ENCODE measurements around the gene FKBP5.
A peak's percentile ranks its signal among the peaks of the same experiment; 100 is the strongest.
"Not testable (repeated sequence)": the region's sequence is repeated elsewhere in the genome, so short reads cannot be mapped to it uniquely, and the experiment has no call there.

FKBP5 gene

GRCh38 chr6:35673284-35673666 lies 15.4 kb downstream of the FKBP5 start:
- H3K9me3 Mint-ChIP-seq; H3K27me3 Mint-ChIP-seq (ENCODE audit: low read depth); H3K27ac Mint-ChIP-seq; H3K4me3 Mint-ChIP-seq; DNase-seq (ENCODE audit: low spot score); H3K36me3 Mint-ChIP-seq (ENCODE audit: low read depth): not testable (repeated sequence)
- peaks cover 65% of the 10 kb centered on the region for H3K4me1 Mint-ChIP-seq (ENCODE audit: low read depth)

GRCh38 chr6:35670453-35670852 lies 18.3 kb downstream of the FKBP5 start:
- H3K4me1 Mint-ChIP-seq (ENCODE audit: low read depth) = peaks cover 52% of the 10 kb centered on the region
- peak overlapping the region; percentile 60 for H3K27ac Mint-ChIP-seq
- H3K9me3 Mint-ChIP-seq; H3K36me3 Mint-ChIP-seq (ENCODE audit: low read depth); H3K27me3 Mint-ChIP-seq (ENCODE audit: low read depth); DNase-seq (ENCODE audit: low spot score): not testable (repeated sequence)
- H3K4me3 Mint-ChIP-seq = peak overlapping the region; percentile 7

DNA sequence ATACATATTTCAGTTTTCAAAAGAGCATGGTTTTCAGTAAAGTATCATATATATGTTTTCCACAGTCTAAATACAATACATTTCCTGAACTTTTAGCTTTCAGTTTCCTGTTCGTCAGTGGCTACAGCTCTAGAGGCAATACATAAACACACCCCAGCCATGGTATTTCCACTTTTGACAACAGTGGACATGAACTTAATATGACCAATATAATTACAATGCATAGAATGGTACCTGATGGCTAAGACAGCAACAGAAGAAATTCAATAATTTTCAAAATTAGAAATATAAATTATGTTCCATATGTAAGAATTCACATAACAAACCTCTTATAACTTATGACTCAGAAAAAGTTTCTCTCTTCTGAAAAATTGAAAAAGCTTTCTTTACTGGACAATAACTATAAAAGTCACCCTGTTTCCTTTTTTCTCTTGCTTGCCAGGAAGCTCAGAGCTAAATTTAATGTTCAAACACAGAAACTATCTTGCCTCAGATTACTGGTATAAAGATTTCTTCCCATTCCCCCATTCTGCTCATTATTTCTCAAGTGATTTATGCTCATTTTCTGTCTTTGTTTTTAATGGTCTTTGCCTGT lies 19.2 kb downstream of the FKBP5 start:
- Mint-ChIP-seq H3K4me3 (peak overlapping the region; percentile 84), H3K4me1 (ENCODE audit: low read depth) (peaks cover 47% of the 10 kb centered on the region), H3K36me3 (ENCODE audit: low read depth) (peaks cover 2% of the 10 kb centered on the region), H3K27ac (peak overlapping the region; percentile 88), H3K27me3 (ENCODE audit: low read depth) (no peaks in the 10 kb centered on the region), H3K9me3 (no peaks in the 10 kb centered on the region)
- no peak for DNase-seq (ENCODE audit: low spot score)

DNA sequence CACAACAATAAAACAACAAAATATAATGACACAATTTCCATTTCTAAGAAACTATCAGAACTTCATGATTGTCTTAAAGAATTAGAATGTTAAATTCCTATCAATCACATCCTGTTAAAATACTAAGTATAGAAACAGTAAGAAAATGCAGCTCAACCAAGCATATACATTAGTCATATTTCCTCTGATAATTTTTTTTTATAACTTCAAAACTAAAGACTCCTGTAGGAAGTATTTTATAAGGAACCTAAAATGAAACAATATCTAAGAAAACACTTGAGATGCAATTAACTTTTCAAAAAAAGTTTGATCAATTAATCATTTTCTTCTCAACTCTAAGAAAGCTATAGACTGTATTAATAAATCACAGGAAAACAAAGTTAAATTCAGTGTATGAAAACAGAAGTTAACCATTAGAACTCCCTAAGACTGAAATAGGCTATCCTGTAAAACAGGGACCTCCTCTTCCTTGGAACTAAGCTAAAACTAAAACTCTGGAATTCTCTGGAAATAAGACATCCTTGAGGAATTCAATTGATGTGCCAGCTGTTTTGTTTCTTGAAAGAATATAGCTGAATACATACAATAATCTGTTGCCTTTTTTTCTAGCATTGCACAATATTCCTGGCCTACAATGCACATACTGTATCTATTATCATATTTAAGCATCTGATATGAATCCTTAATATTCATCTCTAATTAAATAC lies 19.8 kb downstream of the FKBP5 start:
- H3K9me3 Mint-ChIP-seq = no peaks in the 10 kb centered on the region
- peaks cover 41% of the 10 kb centered on the region for H3K4me1 Mint-ChIP-seq (ENCODE audit: low read depth)
- peaks cover 2% of the 10 kb centered on the region for H3K36me3 Mint-ChIP-seq (ENCODE audit: low read depth)
- no peak for DNase-seq (ENCODE audit: low spot score)
- H3K4me3 Mint-ChIP-seq = peak overlapping the region; percentile 84
- peak overlapping the region; percentile 88 for H3K27ac Mint-ChIP-seq
- H3K27me3 Mint-ChIP-seq (ENCODE audit: low read depth) = no peaks in the 10 kb centered on the region

DNA sequence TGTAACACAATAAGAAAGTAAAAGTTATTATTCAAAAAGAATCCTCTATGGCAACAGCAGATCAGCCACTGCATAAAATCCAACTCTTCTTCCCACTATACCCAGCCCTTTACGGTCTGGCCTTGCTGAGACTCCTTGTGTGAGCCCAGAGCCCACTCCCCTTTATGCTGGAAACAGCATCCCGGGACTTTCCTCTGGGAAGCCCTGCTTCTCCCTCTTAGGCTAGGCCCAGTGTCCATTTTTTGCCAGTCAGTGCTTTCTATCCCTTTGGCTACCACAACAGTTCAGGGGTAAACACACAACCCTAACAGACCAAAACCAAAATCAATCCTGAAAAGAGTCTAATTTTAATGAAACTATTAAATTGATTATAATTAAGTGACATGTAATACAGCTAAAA lies 20.6 kb downstream of the FKBP5 start:
- peak overlapping the region; percentile 91 for H3K27ac Mint-ChIP-seq
- peaks cover 2% of the 10 kb centered on the region for H3K36me3 Mint-ChIP-seq (ENCODE audit: low read depth)
- no peak for DNase-seq (ENCODE audit: low spot score)
- H3K4me3 Mint-ChIP-seq = peak overlapping the region; percentile 84
- H3K4me1 Mint-ChIP-seq (ENCODE audit: low read depth) = peaks cover 38% of the 10 kb centered on the region
- H3K27me3 Mint-ChIP-seq (ENCODE audit: low read depth) = no peaks in the 10 kb centered on the region
- no peaks in the 10 kb centered on the region for H3K9me3 Mint-ChIP-seq

GRCh38 chr6:35665573-35665972 lies 23.1 kb downstream of the FKBP5 start:
- no peaks in the 10 kb centered on the region for H3K9me3 Mint-ChIP-seq
- H3K27ac Mint-ChIP-seq = no peak overlapping the region
- peaks cover 2% of the 10 kb centered on the region for H3K36me3 Mint-ChIP-seq (ENCODE audit: low read depth)
- H3K4me1 Mint-ChIP-seq (ENCODE audit: low read depth) = peaks cover 21% of the 10 kb centered on the region
- DNase-seq (ENCODE audit: low spot score) = no peak
- no peak overlapping the region for H3K4me3 Mint-ChIP-seq
- no peaks in the 10 kb centered on the region for H3K27me3 Mint-ChIP-seq (ENCODE audit: low read depth)

- Mint-ChIP-seq H3K27ac (no peak overlapping the region), H3K4me1 (ENCODE audit: low read depth) (peaks cover 19% of the 10 kb centered on the region), H3K36me3 (ENCODE audit: low read depth) (peaks cover 2% of the 10 kb centered on the region), H3K9me3 (no peaks in the 10 kb centered on the region), H3K27me3 (ENCODE audit: low read depth) (no peaks in the 10 kb centered on the region), H3K4me3 (no peak overlapping the region)
- DNase-seq (ENCODE audit: low spot score) = no peak
Measured at GRCh38 chr6:35664945-35665344, 23.8 kb downstream of the FKBP5 start.

DNA sequence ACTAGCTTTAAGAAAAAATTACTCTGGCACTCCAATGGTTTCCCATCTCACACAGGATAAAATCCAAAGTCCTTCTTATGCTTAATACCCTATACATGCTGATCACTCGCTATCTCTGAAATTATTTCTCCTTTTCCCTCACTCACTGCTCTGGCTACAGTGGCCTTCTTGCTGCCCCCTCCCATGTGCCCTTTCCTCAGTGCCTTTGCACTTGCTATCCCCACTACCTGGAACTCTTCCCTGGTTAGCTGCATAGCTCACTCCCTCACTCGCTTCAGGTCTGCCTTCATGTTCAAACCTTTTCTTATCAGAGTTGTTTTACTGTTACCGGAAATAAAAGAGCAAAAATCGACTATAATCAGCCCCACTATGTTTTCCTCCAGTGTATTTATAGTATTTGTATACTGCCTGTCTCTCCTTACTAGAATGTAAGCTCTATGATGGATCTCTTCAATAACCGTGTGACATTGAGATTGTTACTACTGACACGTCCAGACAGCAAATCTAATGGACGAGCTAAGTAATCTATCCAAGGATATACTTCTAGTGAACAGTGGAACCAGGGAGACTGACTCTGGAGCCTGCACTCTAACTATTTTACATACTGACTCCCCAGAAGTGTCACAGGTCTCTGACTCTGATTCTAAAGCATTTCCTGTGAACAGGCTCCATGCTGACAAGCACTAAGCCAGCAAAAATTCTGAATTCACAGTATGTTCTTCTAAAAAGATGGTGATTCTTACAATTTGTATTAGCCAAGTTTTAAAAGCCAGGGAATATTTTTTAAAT lies 25.1 kb downstream of the FKBP5 start:
- DNase-seq (ENCODE audit: low spot score) = no peak
- no peaks in the 10 kb centered on the region for H3K9me3 Mint-ChIP-seq
- H3K27me3 Mint-ChIP-seq (ENCODE audit: low read depth) = no peaks in the 10 kb centered on the region
- no peak overlapping the region for H3K4me3 Mint-ChIP-seq
- peaks cover 8% of the 10 kb centered on the region for H3K4me1 Mint-ChIP-seq (ENCODE audit: low read depth)
- peaks cover 2% of the 10 kb centered on the region for H3K36me3 Mint-ChIP-seq (ENCODE audit: low read depth)
- no peak overlapping the region for H3K27ac Mint-ChIP-seq

DNA sequence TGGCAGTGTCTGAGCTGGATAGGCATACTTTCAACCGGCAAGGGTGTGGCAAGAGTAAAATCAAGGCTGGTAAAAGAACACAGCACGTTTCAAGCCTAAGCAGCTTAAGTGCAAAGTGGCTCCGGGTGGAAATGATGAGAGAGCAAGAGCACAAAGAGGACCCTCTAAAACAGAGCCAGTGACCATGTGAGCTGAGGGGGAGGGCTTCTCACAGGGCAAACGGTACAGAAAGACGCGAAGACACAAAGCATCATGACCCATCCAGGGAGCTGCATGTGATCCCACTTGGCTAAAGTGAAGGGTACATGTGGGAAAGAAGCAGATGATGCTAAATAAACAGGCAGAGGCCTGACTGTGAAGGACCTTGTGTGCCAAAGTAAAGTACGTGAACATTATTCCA lies 25.7 kb downstream of the FKBP5 start:
- Mint-ChIP-seq H3K4me1 (ENCODE audit: low read depth) (peaks cover 3% of the 10 kb centered on the region), H3K27ac (no peak overlapping the region), H3K36me3 (ENCODE audit: low read depth) (peaks cover under 1% of the 10 kb centered on the region), H3K9me3 (no peaks in the 10 kb centered on the region), H3K27me3 (ENCODE audit: low read depth) (no peaks in the 10 kb centered on the region), H3K4me3 (no peak overlapping the region)
- no peak for DNase-seq (ENCODE audit: low spot score)

- H3K27ac Mint-ChIP-seq = no peak overlapping the region
- peaks cover 8% of the 10 kb centered on the region for H3K4me1 Mint-ChIP-seq (ENCODE audit: low read depth)
- no peak overlapping the region for H3K4me3 Mint-ChIP-seq
- H3K36me3 Mint-ChIP-seq (ENCODE audit: low read depth) = peaks cover 11% of the 10 kb centered on the region
- DNase-seq (ENCODE audit: low spot score) = no peak
- H3K9me3 Mint-ChIP-seq = no peaks in the 10 kb centered on the region
- no peaks in the 10 kb centered on the region for H3K27me3 Mint-ChIP-seq (ENCODE audit: low read depth)
Measured at GRCh38 chr6:35654883-35655282, 33.8 kb downstream of the FKBP5 start.

GRCh38 chr6:35651244-35651643 lies 37.5 kb downstream of the FKBP5 start:
- Mint-ChIP-seq H3K27me3 (ENCODE audit: low read depth) (no peaks in the 10 kb centered on the region), H3K9me3 (no peaks in the 10 kb centered on the region), H3K4me1 (ENCODE audit: low read depth) (peaks cover 15% of the 10 kb centered on the region), H3K27ac (no peak overlapping the region), H3K4me3 (no peak overlapping the region), H3K36me3 (ENCODE audit: low read depth) (peaks cover 15% of the 10 kb centered on the region)
- no peak for DNase-seq (ENCODE audit: low spot score)

DNA sequence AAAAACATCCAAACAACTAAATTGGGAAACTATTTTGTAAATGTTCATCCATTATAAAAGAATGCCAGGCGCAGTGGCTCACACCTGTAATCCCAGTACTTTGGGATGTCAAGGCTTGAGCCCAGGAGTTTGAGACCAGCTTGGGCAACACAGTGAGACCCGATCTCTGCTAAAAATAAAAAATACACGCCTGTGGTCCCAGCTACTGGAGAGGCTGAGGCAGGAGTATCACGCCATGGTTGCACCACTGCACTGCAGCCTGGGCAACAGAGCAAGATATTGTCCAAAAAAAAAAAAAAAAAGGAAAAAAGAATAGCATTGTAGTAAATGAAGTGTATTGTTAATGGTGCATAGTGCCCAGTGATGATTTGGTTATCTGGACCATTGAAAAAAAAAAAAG lies 38.7 kb downstream of the FKBP5 start:
- H3K36me3 Mint-ChIP-seq (ENCODE audit: low read depth) = peaks cover 23% of the 10 kb centered on the region
- H3K9me3 Mint-ChIP-seq = no peaks in the 10 kb centered on the region
- H3K4me3 Mint-ChIP-seq = no peak overlapping the region
- H3K27ac Mint-ChIP-seq = no peak overlapping the region
- peaks cover 18% of the 10 kb centered on the region for H3K4me1 Mint-ChIP-seq (ENCODE audit: low read depth)
- no peak for DNase-seq (ENCODE audit: low spot score)
- no peaks in the 10 kb centered on the region for H3K27me3 Mint-ChIP-seq (ENCODE audit: low read depth)

- DNase-seq (ENCODE audit: low spot score) = no peak
- Mint-ChIP-seq H3K9me3 (no peaks in the 10 kb centered on the region), H3K27ac (no peak overlapping the region), H3K4me1 (ENCODE audit: low read depth) (peaks cover 24% of the 10 kb centered on the region), H3K36me3 (ENCODE audit: low read depth) (peaks cover 22% of the 10 kb centered on the region), H3K27me3 (ENCODE audit: low read depth) (no peaks in the 10 kb centered on the region), H3K4me3 (no peak overlapping the region)
Measured at GRCh38 chr6:35648203-35648602, 40.5 kb downstream of the FKBP5 start.

GRCh38 chr6:35647400-35647799 lies 41.3 kb downstream of the FKBP5 start:
- Mint-ChIP-seq H3K27me3 (ENCODE audit: low read depth) (no peaks in the 10 kb centered on the region), H3K4me3 (no peak overlapping the region), H3K36me3 (ENCODE audit: low read depth) (peaks cover 21% of the 10 kb centered on the region), H3K27ac (no peak overlapping the region), H3K4me1 (ENCODE audit: low read depth) (peaks cover 28% of the 10 kb centered on the region), H3K9me3 (no peaks in the 10 kb centered on the region)
- DNase-seq (ENCODE audit: low spot score) = no peak

Measured in T-helper 2 cell treated with Interferon-gamma antibody and Interleukin-4, amounts not matched to agents 5 μg/mL and 100 μg/mL, for 36 hours (primary cell).